AG20443 (cell line): ENCODE data around the gene GLYR1.
A peak's percentile ranks its signal among the peaks of the same experiment; 100 is the strongest.

Source experiments
- DNase-seq: peaks from one replicate; pipeline ENCODE4 v3.0.0; 2012; ENCODE audit warnings: low spot score, mixed read lengths

GLYR1 gene

GRCh38 chr16:4847774-4848587, 893 bp upstream of the GLYR1 start:
- DNase-seq, result peak; percentile 52

GRCh38 chr16:4846503-4846900, 586 bp downstream of the GLYR1 start:
- DNase-seq, result peak; percentile 67

- DNase-seq, result no peak
Observed at GRCh38 chr16:4840984-4841383, 6.1 kb downstream of the GLYR1 start.

GRCh38 chr16:4839942-4840341, 7.1 kb downstream of the GLYR1 start:
- DNase-seq, result no peak

GRCh38 chr16:4837733-4838501, 9.2 kb downstream of the GLYR1 start:
- no peak for DNase-seq

GRCh38 chr16:4836727-4837126, 10.4 kb downstream of the GLYR1 start:
- no peak for DNase-seq

- DNase-seq, result no peak
Observed at GRCh38 chr16:4833584-4833983, 13.5 kb downstream of the GLYR1 start.

- DNase-seq, result no peak
Observed at GRCh38 chr16:4832698-4833343, 14.3 kb downstream of the GLYR1 start.

GRCh38 chr16:4831616-4832015, 15.5 kb downstream of the GLYR1 start:
- DNase-seq, result no peak

- no peak for DNase-seq
Observed at GRCh38 chr16:4830408-4830807, 16.7 kb downstream of the GLYR1 start.

GRCh38 chr16:4828567-4829321, 18.3 kb downstream of the GLYR1 start:
- no peak for DNase-seq

GRCh38 chr16:4826980-4827379, 20.1 kb downstream of the GLYR1 start:
- DNase-seq, result no peak

- no peak for DNase-seq
Observed at GRCh38 chr16:4826526-4826925, 20.6 kb downstream of the GLYR1 start.

GRCh38 chr16:4825196-4825595, 21.9 kb downstream of the GLYR1 start:
- DNase-seq, result no peak

- DNase-seq, result no peak
Observed at GRCh38 chr16:4820652-4821051, 26.4 kb downstream of the GLYR1 start.

- DNase-seq, result no peak
Observed at GRCh38 chr16:4814542-4815173, 32.4 kb downstream of the GLYR1 start.

- DNase-seq, result no peak
Observed at GRCh38 chr16:4814046-4814445, 33.0 kb downstream of the GLYR1 start.

GRCh38 chr16:4813251-4814003, 33.7 kb downstream of the GLYR1 start:
- no peak for DNase-seq

GRCh38 chr16:4811773-4812172, 35.3 kb downstream of the GLYR1 start:
- no peak for DNase-seq

- no peak for DNase-seq
Observed at GRCh38 chr16:4811242-4811641, 35.8 kb downstream of the GLYR1 start.

- no peak for DNase-seq
Observed at GRCh38 chr16:4806280-4806679, 40.8 kb downstream of the GLYR1 start.
